Body of pancreas (tissue), 4 donors: Measurements from ENCODE around the gene TCFL5. TPM values are rescaled to one million over a fixed set of nuclear protein-coding genes. Genes with fewer than 3 reads are reported as not detected.
"Not testable (repeated sequence)": the region's sequence is repeated elsewhere in the genome, so short reads cannot be mapped to it uniquely, and the experiment has no call there.

Experiments
- ATAC-seq: fragments of 150-250 bp; one replicate; pipeline ENCODE4 v1.9.1; 2016
- DNase-seq, 4 donors: peaks; one replicate each; pipeline ENCODE4 v3.0.0-alpha.2; 2019
- H3K27ac ChIP-seq, 4 donors: fragments of 200-600 bp; sonication (generic); 1 replicate in 3 of 4; 2 replicates in 1 of 4; pipeline versions ENCODE4 v1.5.1 to v1.6.1; 2016 to 2019; ENCODE audit warnings: mild to moderate bottlenecking in 1 of 4, mixed read lengths in 1 of 4, moderate library complexity in 1 of 4
- H3K27me3 ChIP-seq, 2 donors: fragments of 200-600 bp; sonication (generic); one replicate each; pipeline ENCODE4 v1.6.0; 2016; ENCODE audit warnings: mild to moderate bottlenecking in 1 of 2
- H3K36me3 ChIP-seq, 2 donors: fragments of 200-600 bp; sonication (generic); replicated peaks in 1 of 2; 2 replicates each; pipeline ENCODE4 v1.5.1; 2016; ENCODE audit warnings: low read depth in 2 of 2; ENCODE audit not compliant: insufficient read depth in 1 of 2
- H3K4me1 ChIP-seq: fragments of 200-600 bp; sonication (generic); one replicate; pipeline ENCODE4 v1.6.0; 2016
- H3K4me3 ChIP-seq, 2 donors: fragments of 200-600 bp; sonication (generic); 1 replicate in 1 of 2; 2 replicates in 1 of 2; pipeline ENCODE4 v1.5.1; 2016 to 2019
- H3K9me3 ChIP-seq, 3 donors: fragments of 200-600 bp; sonication (generic); 1 replicate in 2 of 3; 2 replicates in 1 of 3; pipeline ENCODE4 v1.5.1; 2016
- POLR2A ChIP-seq, 3 donors: fragments of 450-650 bp; IDR thresholded peaks; one replicate each; pipeline ENCODE4 v1.6.1; 2016; ENCODE audit warnings: antibody characterized with exemption in 3 of 3, mild to moderate bottlenecking in 2 of 3
- WGBS, 2 donors: methylation state at CpG; one replicate each; pipeline ENCODE4 v1.1.5; 2017; 5-methylcytosine and 5-hydroxymethylcytosine counted together
- intact Hi-C: fragments of 100-400 bp; cut with DNase I; formaldehyde crosslinking; loops from one replicate; pipeline ENCODE4 v1.15.1; 2023
- total RNA-seq, 2 donors: library from RNA; depleted of rRNA; stranded (reverse); fragments of >200 nt; gene quantifications; one replicate each; pipeline ENCODE4 v1.1.0, GENCODE V29; 2016
- TF ChIP-seq, protein P1 (sequence below), 7 experiments: fragments of 450-650 bp in 4 of 7; fragments of 200-600 bp in 3 of 7; sonication (generic) in 3 of 7; IDR thresholded peaks; one replicate each; pipeline ENCODE4 v1.5.1; 2016 to 2019; ENCODE audit warnings: antibody characterized with exemption in 7 of 7

TCFL5 gene
- total RNA-seq, 2 donors from 2014 or later = 2.0 to 7.5 TPM

DNA sequence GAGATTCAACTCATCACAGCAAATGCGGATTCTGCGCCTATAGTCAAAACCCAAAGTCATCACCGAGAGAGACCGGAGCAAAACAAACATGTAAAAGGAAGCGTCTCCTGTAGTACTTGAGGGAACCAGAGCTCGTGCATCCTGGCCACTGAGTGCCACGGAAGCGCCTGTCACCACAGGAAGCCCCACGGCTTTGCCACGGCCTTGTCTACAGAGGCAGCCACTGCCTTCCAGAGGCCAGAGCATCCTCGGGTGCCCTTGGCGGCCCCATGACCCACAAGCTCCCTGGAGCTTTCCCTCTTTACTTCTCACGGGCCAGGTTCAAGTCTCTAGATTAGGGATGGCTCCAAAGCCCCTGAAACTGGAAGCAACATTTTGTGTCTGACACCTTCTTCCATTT lies 7.5 kb downstream of the TCFL5 start:
- intact Hi-C loops = no loop called here
- Histone ChIP-seq H3K36me3 (peaks cover 0 to 4% of the 10 kb centered on the region in 2 donors), H3K4me3 (no peak overlapping the region), H3K4me1 (no peaks in the 10 kb centered on the region), H3K9me3 (no peaks in the 10 kb centered on the region), H3K27me3 (no peaks in the 10 kb centered on the region), H3K27ac (no peak overlapping the region)
- DNase-seq = no peak
- TF ChIP-seq, protein P1, sequence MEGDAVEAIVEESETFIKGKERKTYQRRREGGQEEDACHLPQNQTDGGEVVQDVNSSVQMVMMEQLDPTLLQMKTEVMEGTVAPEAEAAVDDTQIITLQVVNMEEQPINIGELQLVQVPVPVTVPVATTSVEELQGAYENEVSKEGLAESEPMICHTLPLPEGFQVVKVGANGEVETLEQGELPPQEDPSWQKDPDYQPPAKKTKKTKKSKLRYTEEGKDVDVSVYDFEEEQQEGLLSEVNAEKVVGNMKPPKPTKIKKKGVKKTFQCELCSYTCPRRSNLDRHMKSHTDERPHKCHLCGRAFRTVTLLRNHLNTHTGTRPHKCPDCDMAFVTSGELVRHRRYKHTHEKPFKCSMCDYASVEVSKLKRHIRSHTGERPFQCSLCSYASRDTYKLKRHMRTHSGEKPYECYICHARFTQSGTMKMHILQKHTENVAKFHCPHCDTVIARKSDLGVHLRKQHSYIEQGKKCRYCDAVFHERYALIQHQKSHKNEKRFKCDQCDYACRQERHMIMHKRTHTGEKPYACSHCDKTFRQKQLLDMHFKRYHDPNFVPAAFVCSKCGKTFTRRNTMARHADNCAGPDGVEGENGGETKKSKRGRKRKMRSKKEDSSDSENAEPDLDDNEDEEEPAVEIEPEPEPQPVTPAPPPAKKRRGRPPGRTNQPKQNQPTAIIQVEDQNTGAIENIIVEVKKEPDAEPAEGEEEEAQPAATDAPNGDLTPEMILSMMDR (IDR thresholded peaks at IDR 0.05) = no peak
- no peak for TF ChIP-seq POLR2A (IDR thresholded peaks at IDR 0.05)
- WGBS, 2 donors = 92 to 95% methylated on average over 12 to 13 of the region's 13 CpGs
- no peak for ATAC-seq

DNA sequence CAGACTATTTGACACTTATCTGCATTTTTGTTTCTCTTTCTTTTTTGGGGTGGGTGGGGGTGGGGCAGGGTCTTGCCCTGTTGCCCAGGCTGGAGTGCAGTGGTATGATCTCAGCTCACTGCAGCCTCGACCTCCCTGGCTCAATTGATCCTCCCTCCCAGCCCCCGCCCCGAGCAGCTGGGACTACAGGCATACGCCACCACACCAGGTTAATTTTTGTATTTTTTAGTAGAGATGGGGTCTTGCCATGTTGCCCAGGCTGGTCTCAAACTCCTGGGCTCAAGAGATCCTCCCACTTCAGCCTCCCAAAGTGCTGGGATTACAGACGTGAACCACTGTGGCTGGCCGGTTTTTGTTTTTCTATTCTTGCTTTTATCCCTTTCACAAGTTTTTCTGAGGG lies 8.3 kb downstream of the TCFL5 start:
- intact Hi-C loops, H3K36me3 ChIP-seq, H3K27ac ChIP-seq, H3K27me3 ChIP-seq, H3K4me3 ChIP-seq, ATAC-seq, H3K9me3 ChIP-seq, H3K4me1 ChIP-seq, DNase-seq: not testable (repeated sequence)
- 87 to 91% methylated on average over 6 of the region's 6 CpGs for WGBS, 2 donors

DNA sequence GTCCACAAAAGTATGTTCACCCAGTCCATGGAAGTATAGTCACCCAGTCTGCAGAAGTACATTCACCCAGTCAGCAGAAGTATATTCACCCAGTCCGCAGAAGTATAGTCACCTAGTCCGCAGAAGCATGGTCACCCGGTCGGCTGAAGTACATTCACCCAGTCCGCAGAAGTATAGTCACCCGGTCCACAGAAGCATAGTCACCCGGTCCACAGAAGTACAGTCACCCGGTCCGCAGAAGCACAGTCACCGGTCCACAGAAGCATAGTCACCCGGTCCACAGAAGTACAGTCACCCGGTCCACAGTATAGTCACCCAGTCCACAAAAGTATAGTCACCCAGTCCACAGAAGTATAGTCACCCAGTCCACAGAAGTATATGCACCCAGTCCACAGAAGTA lies 8.8 kb downstream of the TCFL5 start:
- intact Hi-C loops = no loop called here
- Histone ChIP-seq H3K9me3 (no peaks in the 10 kb centered on the region), H3K27ac (no peak overlapping the region), H3K4me1 (no peaks in the 10 kb centered on the region), H3K4me3 (no peak overlapping the region), H3K27me3 (no peaks in the 10 kb centered on the region), H3K36me3 (peaks cover 0 to 4% of the 10 kb centered on the region in 2 donors)
- TF ChIP-seq, protein P1 (IDR thresholded peaks at IDR 0.05) = no peak
- TF ChIP-seq POLR2A (IDR thresholded peaks at IDR 0.05) = no peak
- no peak for ATAC-seq
- DNase-seq = no peak
- 86% methylated on average over 12 of the region's 12 CpGs for WGBS, 2 donors

DNA sequence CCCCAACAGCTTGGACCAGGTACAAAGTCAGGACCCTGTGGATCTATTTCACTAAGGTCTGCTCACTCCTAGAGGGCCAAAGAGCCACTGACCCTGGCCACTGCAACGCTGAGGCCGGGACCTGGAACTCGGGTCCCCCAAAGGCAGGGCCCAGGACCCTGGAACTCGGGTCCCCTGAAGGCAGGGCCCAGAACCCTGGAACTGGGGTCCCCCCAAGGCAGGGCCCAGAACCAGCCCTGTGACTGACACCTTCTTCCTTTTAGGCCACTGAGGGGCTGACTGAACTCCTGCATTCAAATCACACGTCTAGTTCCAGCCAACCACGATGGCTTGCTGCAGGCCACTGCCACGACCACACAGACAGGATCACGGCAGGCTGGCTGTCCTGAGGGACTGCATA lies 9.4 kb downstream of the TCFL5 start:
- DNase-seq (no peak), ATAC-seq (no peak)
- Histone ChIP-seq H3K9me3 (no peaks in the 10 kb centered on the region), H3K4me1 (no peaks in the 10 kb centered on the region), H3K4me3 (no peak overlapping the region), H3K27me3 (no peaks in the 10 kb centered on the region), H3K36me3 (peaks cover 0 to 4% of the 10 kb centered on the region in 2 donors), H3K27ac (no peak overlapping the region)
- WGBS, 2 donors = 84 to 100% methylated on average over 1 to 8 of the region's 8 CpGs
- intact Hi-C loops = no loop called here
- TF ChIP-seq, protein P1 (IDR thresholded peaks at IDR 0.05) = no peak

DNA sequence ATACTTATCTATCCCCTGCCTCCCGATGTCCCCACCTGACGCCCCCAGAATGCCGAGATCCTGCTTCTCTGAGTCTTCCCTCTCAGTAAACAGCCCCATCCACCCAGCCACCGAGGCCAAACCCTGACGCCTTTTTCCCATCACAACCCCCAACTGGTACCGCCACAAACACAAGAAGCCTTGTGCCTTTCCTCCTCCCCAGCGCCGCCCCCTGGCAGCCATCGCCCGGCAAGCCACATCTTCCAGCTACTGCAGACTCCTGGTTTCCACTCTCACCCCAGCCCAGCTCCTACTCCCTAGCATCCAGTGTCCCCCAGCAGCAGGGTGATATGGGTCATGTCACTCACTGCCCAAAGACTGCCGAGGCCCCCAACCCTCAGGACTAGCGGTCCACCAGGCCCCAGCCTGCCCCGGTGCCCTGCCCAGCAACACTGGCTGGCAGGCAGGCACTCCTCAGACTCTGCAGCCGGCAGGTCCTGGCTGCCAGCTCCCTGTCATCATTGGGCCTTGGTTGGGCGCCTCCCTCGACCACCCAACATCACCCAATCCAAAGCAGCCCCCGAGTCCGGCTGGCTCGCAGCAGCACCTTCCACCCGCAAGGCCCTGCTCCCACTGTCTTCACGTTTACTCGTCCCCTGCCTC lies 11.2 kb downstream of the TCFL5 start:
- H3K27ac ChIP-seq = no peak overlapping the region
- DNase-seq = no peak
- WGBS, 2 donors = 85 to 91% methylated on average over 22 of the region's 22 CpGs
- no peaks in the 10 kb centered on the region for H3K27me3 ChIP-seq
- ATAC-seq = no peak
- intact Hi-C loops = no loop called here
- no peaks in the 10 kb centered on the region for H3K9me3 ChIP-seq
- no peak for TF ChIP-seq POLR2A (IDR thresholded peaks at IDR 0.05)
- TF ChIP-seq, protein P1 (IDR thresholded peaks at IDR 0.05) = no peak
- peaks cover 0 to 4% of the 10 kb centered on the region in 2 donors for H3K36me3 ChIP-seq
- no peaks in the 10 kb centered on the region for H3K4me1 ChIP-seq
- no peak overlapping the region for H3K4me3 ChIP-seq
